HG03045 (cell line): Measurements from ENCODE around the gene NDUFA6.
"Not testable (repeated sequence)": the region's sequence is repeated elsewhere in the genome, so short reads cannot be mapped to it uniquely, and the experiment has no call there.

Experiments
- ATAC-seq: cut with Tn5 transposase; IDR thresholded peaks from one replicate; pipeline ENCODE4 v1.9.1; 2021; ENCODE audit warnings: mild to moderate bottlenecking, moderate library complexity; ENCODE audit not compliant: unreplicated experiment

Gene NDUFA6

GRCh38 chr22:42114721-42115120 lies 24.1 kb upstream of the NDUFA6 start:
- ATAC-seq = no peak

GRCh38 chr22:42112793-42113192 lies 22.2 kb upstream of the NDUFA6 start:
- ATAC-seq = not testable (repeated sequence)

GRCh38 chr22:42111798-42112197 lies 21.2 kb upstream of the NDUFA6 start:
- ATAC-seq = no peak

- ATAC-seq = no peak
Measured at GRCh38 chr22:42108848-42109247, 18.3 kb upstream of the NDUFA6 start.

GRCh38 chr22:42104332-42104860 lies 13.8 kb upstream of the NDUFA6 start:
- ATAC-seq = not testable (repeated sequence)

GRCh38 chr22:42101199-42101598 lies 10.6 kb upstream of the NDUFA6 start:
- ATAC-seq = no peak

GRCh38 chr22:42091455-42091782 lies 847 bp upstream of the NDUFA6 start:
- no peak for ATAC-seq

GRCh38 chr22:42086051-42086450 lies 4.5 kb downstream of the NDUFA6 start:
- no peak for ATAC-seq

GRCh38 chr22:42084874-42085273 lies 5.7 kb downstream of the NDUFA6 start:
- ATAC-seq = no peak

GRCh38 chr22:42083119-42083518 lies 7.5 kb downstream of the NDUFA6 start:
- ATAC-seq = no peak

GRCh38 chr22:42080287-42080686 lies 10.3 kb downstream of the NDUFA6 start:
- ATAC-seq = no peak

- peak; percentile 82 for ATAC-seq
Measured at GRCh38 chr22:42079319-42080251, 11.0 kb downstream of the NDUFA6 start, which contains the start of gene SMDT1. Gene SMDT1, plus strand, starts transcription at chr22:42079700. Its CDS starts 69 bp downstream, at chr22:42079769.

- ATAC-seq = peak; percentile 14
Measured at GRCh38 chr22:42078469-42079318, 11.9 kb downstream of the NDUFA6 start.

GRCh38 chr22:42077486-42078125 lies 13.0 kb downstream of the NDUFA6 start:
- ATAC-seq = no peak

- no peak for ATAC-seq
Measured at GRCh38 chr22:42076764-42077485, 13.6 kb downstream of the NDUFA6 start.

GRCh38 chr22:42074846-42075676 lies 15.5 kb downstream of the NDUFA6 start:
- no peak for ATAC-seq

- ATAC-seq = no peak
Measured at GRCh38 chr22:42074132-42074811, 16.3 kb downstream of the NDUFA6 start, which contains the start of gene PHETA2. Gene PHETA2, plus strand, starts transcription at chr22:42074248. Its CDS starts 3,046 bp downstream, at chr22:42077294.

GRCh38 chr22:42073621-42074041 lies 16.9 kb downstream of the NDUFA6 start:
- no peak for ATAC-seq
